ENCODE measurements around the gene ALG14. TPM values are rescaled to one million over a fixed set of nuclear protein-coding genes. Genes with fewer than 3 reads are reported as not detected.

Gene ALG14
- total and polyA plus RNA-seq, 2 of the 4 experiments (the other 2 are of a cell fraction) = 1.7 to 2.0 TPM

DNA sequence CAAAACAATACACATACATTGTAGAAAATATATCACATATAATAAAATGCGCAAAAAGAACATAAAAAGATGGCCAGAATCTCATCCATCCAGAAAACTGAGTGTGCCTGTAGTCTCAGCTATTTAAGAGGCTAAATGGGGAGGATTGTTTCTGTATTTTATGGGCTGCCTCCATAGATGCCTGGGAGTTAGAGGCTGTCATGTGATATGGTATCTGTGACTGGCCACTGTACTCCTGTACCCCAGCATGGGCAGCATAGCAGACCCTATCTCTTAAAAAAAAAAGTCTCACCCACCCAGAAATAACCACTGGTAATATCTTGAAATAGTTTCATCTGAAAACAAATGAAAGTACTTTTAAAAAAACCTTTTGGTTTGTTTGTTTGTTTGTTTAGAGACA, 40.9 kb upstream of the ALG14 start:
- dilution Hi-C loops (cut with HindIII; ENCODE audit: low sequenced_read_pairs, unreplicated experiment) = no loop called here
- peaks cover 6% of the 10 kb centered on the region; the same call in 1 of the 2 replicates for H3K9me1 ChIP-seq (ENCODE audit: insufficient read depth, low read length)
- H2BK120ac ChIP-seq (ENCODE audit: low read depth, low read length) = no peak overlapping the region
- no peak overlapping the region for H4K5ac ChIP-seq (ENCODE audit: low read depth, low read length)
- no peak overlapping the region for H2AK9ac ChIP-seq (replicated peaks; ENCODE audit: low read depth, low read length, poor library complexity)
- TF ChIP-seq, protein P1, sequence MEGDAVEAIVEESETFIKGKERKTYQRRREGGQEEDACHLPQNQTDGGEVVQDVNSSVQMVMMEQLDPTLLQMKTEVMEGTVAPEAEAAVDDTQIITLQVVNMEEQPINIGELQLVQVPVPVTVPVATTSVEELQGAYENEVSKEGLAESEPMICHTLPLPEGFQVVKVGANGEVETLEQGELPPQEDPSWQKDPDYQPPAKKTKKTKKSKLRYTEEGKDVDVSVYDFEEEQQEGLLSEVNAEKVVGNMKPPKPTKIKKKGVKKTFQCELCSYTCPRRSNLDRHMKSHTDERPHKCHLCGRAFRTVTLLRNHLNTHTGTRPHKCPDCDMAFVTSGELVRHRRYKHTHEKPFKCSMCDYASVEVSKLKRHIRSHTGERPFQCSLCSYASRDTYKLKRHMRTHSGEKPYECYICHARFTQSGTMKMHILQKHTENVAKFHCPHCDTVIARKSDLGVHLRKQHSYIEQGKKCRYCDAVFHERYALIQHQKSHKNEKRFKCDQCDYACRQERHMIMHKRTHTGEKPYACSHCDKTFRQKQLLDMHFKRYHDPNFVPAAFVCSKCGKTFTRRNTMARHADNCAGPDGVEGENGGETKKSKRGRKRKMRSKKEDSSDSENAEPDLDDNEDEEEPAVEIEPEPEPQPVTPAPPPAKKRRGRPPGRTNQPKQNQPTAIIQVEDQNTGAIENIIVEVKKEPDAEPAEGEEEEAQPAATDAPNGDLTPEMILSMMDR (conservative IDR thresholded peaks at IDR 0.05; ENCODE audit: low read depth, low read length) = no peak
- TF ChIP-seq CEBPB (IDR thresholded peaks at IDR 0.05; ENCODE audit: low read depth, low read length) (no peak), NFE2L2 (IDR thresholded peaks at IDR 0.05; ENCODE audit: low read depth, low read length) (no peak), FOS (IDR thresholded peaks at IDR 0.05; ENCODE audit: low read depth, low read length) (no peak), CHD1 (IDR thresholded peaks at IDR 0.05; ENCODE audit: low read depth, low read length) (no peak), BHLHE40 (IDR thresholded peaks at IDR 0.05; ENCODE audit: low read depth, low read length) (no peak), RFX5 (IDR thresholded peaks at IDR 0.05; ENCODE audit: low read depth, low read length) (no peak), MAZ (IDR thresholded peaks at IDR 0.05; ENCODE audit: borderline replicate concordance, low read depth, low read length) (no peak), RAD21 (IDR thresholded peaks at IDR 0.05; ENCODE audit: low read length) (no peak), MAFK (IDR thresholded peaks at IDR 0.05; ENCODE audit: low read depth, low read length) (no peak), MXI1 (IDR thresholded peaks at IDR 0.05; ENCODE audit: borderline replicate concordance, low read depth, low read length) (no peak), RCOR1 (IDR thresholded peaks at IDR 0.05; ENCODE audit: insufficient replicate concordance, low read length) (no peak), POLR2A (IDR thresholded peaks at IDR 0.05; ENCODE audit: low read depth, low read length) (no peak), SMC3 (IDR thresholded peaks at IDR 0.05; ENCODE audit: low read depth, low read length) (no peak)
- TF ChIP-seq, protein P2, sequence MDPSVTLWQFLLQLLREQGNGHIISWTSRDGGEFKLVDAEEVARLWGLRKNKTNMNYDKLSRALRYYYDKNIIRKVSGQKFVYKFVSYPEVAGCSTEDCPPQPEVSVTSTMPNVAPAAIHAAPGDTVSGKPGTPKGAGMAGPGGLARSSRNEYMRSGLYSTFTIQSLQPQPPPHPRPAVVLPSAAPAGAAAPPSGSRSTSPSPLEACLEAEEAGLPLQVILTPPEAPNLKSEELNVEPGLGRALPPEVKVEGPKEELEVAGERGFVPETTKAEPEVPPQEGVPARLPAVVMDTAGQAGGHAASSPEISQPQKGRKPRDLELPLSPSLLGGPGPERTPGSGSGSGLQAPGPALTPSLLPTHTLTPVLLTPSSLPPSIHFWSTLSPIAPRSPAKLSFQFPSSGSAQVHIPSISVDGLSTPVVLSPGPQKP (IDR thresholded peaks at IDR 0.05; ENCODE audit: borderline replicate concordance, low read depth, low read length) = no peak
- TF ChIP-seq, protein P3, sequence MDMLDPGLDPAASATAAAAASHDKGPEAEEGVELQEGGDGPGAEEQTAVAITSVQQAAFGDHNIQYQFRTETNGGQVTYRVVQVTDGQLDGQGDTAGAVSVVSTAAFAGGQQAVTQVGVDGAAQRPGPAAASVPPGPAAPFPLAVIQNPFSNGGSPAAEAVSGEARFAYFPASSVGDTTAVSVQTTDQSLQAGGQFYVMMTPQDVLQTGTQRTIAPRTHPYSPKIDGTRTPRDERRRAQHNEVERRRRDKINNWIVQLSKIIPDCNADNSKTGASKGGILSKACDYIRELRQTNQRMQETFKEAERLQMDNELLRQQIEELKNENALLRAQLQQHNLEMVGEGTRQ (IDR thresholded peaks at IDR 0.05; ENCODE audit: low read depth, low read length) = no peak
- no peak overlapping the region for H2BK15ac ChIP-seq (ENCODE audit: low read depth, low read length)
- ATAC-seq (ENCODE audit: low read depth) (no peak), DNase-seq (no peak)
- no peaks in the 10 kb centered on the region for H4K20me1 ChIP-seq (ENCODE audit: insufficient read depth, low read length)
- ChIA-PET POLR2A (ENCODE audit: unreplicated experiment) (no interaction called here), CTCF (no interaction called here)
- H3K4me2 ChIP-seq (ENCODE audit: low read depth, low read length) = no peak overlapping the region
- H2AK5ac ChIP-seq (ENCODE audit: low read depth, low read length) = no peak overlapping the region
- peaks cover 14% of the 10 kb centered on the region for H3K27me3 ChIP-seq (ENCODE audit: control insufficient read depth, insufficient read depth, low read length)
- H3K36me3 ChIP-seq (ENCODE audit: control insufficient read depth, insufficient read depth, low read length) = no peaks in the 10 kb centered on the region
- in situ Hi-C loops (cut with MboI; ENCODE audit: low sequenced_read_pairs) = no loop called here
- no peak overlapping the region for H3K18ac ChIP-seq (ENCODE audit: low read depth, low read length)
- no peaks in the 10 kb centered on the region for H3K79me1 ChIP-seq (ENCODE audit: low read depth in 1 of 2, low read length in 2 of 2)
- no peak overlapping the region for H3K14ac ChIP-seq (replicated peaks; ENCODE audit: low read depth, low read length)
- intact Hi-C loops (cut with micrococcal nuclease) = no loop called here
- H3K23ac ChIP-seq (ENCODE audit: low read depth, low read length) = no peak overlapping the region
- H2AFZ ChIP-seq (replicated peaks; ENCODE audit: low read length, poor library complexity) = no peak overlapping the region
- H3K56ac ChIP-seq (ENCODE audit: extremely low read depth, insufficient read depth, low read length) = no peak overlapping the region
- no CpG with 5 or more reads among the region's 1 CpG for WGBS, 2 experiments (ENCODE audit: extremely low coverage in 2 of 2, insufficient read length in 1 of 2)
- H3K27ac ChIP-seq (ENCODE audit: insufficient read depth, low read length) = no peak overlapping the region
- no peak overlapping the region for H4K8ac ChIP-seq (ENCODE audit: low read depth in 2 of 2, low read length in 2 of 2)
- no peak overlapping the region for H2BK5ac ChIP-seq (ENCODE audit: low read depth, low read length, poor library complexity, severe bottlenecking)
- H3K4ac ChIP-seq (ENCODE audit: low read depth, low read length) = no peak overlapping the region
- H3K9me3 ChIP-seq (ENCODE audit: control insufficient read depth, insufficient read depth, low read length) = no peaks in the 10 kb centered on the region
- H3K4me3 ChIP-seq (ENCODE audit: insufficient read depth, low read depth, low read length) = no peak overlapping the region
- no peak overlapping the region for H2BK20ac ChIP-seq (ENCODE audit: low read depth, low read length)
- H4K91ac ChIP-seq (ENCODE audit: insufficient read depth, low read depth, low read length) = no peak overlapping the region
- H3K4me1 ChIP-seq (ENCODE audit: control insufficient read depth, insufficient read depth, low read length) = no peaks in the 10 kb centered on the region; the same call in 1 of the 2 replicates
- H3K9ac ChIP-seq (ENCODE audit: low read depth, low read length) = no peak overlapping the region
- no TSS peak for BruUV-seq (replicated peaks)
